ENCODE results near the gene ZMYND19. TPM values are rescaled to one million over a fixed set of nuclear protein-coding genes. Genes with fewer than 3 reads are reported as not detected.

The ZMYND19 gene
- total and polyA plus RNA-seq, 2 of the 4 experiments (the other 2 are of a cell fraction): 14.3 to 21.4 TPM

DNA sequence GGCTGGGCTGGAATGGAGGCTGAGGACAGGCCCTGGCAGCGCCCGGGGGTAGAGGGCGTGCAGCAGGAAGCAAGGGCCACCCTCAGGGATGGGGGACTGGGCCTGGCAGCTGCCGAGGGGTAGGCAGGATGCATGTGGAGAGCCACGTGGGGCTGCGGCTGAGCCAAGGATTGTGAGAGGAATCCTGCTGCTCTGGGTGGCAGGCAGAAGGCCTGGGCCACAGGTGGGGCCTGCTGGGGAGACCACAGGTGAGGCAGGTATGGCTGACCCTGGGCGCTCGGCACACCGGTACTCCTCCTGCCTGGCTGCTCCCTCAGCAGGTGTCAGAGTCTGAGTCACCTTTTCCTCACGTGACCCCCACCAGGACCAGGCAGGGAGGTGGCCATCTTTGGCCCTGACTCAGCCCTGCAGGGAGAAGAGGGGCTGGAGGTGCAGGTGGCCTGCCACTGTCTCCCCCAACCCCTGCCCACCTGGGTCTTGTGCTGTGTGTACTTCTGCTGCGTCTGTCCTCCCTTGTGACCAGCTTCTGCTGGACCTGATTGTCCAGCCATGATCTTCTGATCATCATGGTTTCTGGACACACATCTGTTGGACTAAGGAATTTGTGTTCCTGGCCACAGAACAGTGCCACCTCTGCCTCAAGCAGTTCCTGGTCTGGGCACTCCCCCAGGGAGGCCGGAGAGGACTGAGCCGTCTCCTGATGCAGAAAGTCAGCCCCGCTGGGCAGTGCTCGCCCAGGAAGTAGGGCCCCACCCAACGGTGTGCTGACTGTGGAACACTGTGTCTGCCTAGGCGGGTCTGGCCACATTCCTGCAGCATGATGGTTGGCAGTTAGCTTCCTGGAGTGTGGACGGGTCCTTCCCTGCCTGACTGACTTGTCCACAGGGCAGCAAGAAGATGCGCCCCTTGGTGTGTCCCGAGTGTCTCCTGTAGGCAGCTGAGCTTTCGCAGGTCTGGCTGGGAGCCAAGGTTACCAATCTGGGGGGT, 21.6 kb upstream of the ZMYND19 start:
- peaks cover 26% of the 10 kb centered on the region for H3K36me3 ChIP-seq (ENCODE audit: control insufficient read depth, insufficient read depth, low read length)
- H3K4me2 ChIP-seq (ENCODE audit: low read depth, low read length): peak overlapping the region; percentile 6; the same call in 1 of the 2 replicates
- H3K27ac ChIP-seq (ENCODE audit: insufficient read depth, low read length): peak overlapping the region; percentile 39; the same call in 1 of the 2 replicates
- WGBS, 2 experiments (ENCODE audit: extremely low coverage in 2 of 2, insufficient read length in 1 of 2): 24% methylated on average over 5 of the region's 21 CpGs; no CpG with 5 or more reads in 1 of the 2 experiments
- ChIA-PET CTCF (no interaction called here), POLR2A (ENCODE audit: unreplicated experiment) (no interaction called here)
- peak overlapping the region; percentile 80 for H2AFZ ChIP-seq (replicated peaks; ENCODE audit: low read length, poor library complexity)
- no peak overlapping the region for H3K56ac ChIP-seq (ENCODE audit: extremely low read depth, insufficient read depth, low read length)
- dilution Hi-C loops (cut with HindIII; ENCODE audit: low sequenced_read_pairs, unreplicated experiment): no loop called here
- H3K23ac ChIP-seq (ENCODE audit: low read depth, low read length): peak overlapping the region; percentile 40; the same call in 1 of the 2 replicates
- H3K9ac ChIP-seq (ENCODE audit: low read depth, low read length): peak overlapping the region; percentile 2; the same call in 1 of the 2 replicates
- peak overlapping the region; percentile 56 to 84 for H4K8ac ChIP-seq (ENCODE audit: low read depth in 2 of 2, low read length in 2 of 2)
- H4K20me1 ChIP-seq (ENCODE audit: insufficient read depth, low read length): peaks cover 18% of the 10 kb centered on the region; the same call in 1 of the 2 replicates
- H2BK20ac ChIP-seq (ENCODE audit: low read depth, low read length): no peak overlapping the region; the same call in 1 of the 2 replicates
- peaks cover 17 to 59% of the 10 kb centered on the region in 2 experiments for H3K79me1 ChIP-seq (ENCODE audit: low read depth in 1 of 2, low read length in 2 of 2)
- intact Hi-C loops (cut with micrococcal nuclease): no loop called here
- H3K9me1 ChIP-seq (ENCODE audit: insufficient read depth, low read length): peaks cover 24% of the 10 kb centered on the region
- H3K27me3 ChIP-seq (ENCODE audit: control insufficient read depth, insufficient read depth, low read length): no peaks in the 10 kb centered on the region
- no peaks in the 10 kb centered on the region for H3K9me3 ChIP-seq (ENCODE audit: control insufficient read depth, insufficient read depth, low read length)
- peak overlapping the region; percentile 49 for H3K14ac ChIP-seq (replicated peaks; ENCODE audit: low read depth, low read length)
- peak overlapping the region; percentile 97 for H2AK5ac ChIP-seq (ENCODE audit: low read depth, low read length)
- DNase-seq (peak; percentile 73), ATAC-seq (ENCODE audit: low read depth) (peak; percentile 73)
- TF ChIP-seq RFX5 (IDR thresholded peaks at IDR 0.05; ENCODE audit: low read depth, low read length) (no peak), BHLHE40 (IDR thresholded peaks at IDR 0.05; ENCODE audit: low read depth, low read length) (peak; percentile 69), USF2 (IDR thresholded peaks at IDR 0.05; ENCODE audit: low read depth, low read length) (peak; percentile 72)
- peak overlapping the region; percentile 77 for H4K91ac ChIP-seq (ENCODE audit: insufficient read depth, low read depth, low read length)
- H3K4me3 ChIP-seq (ENCODE audit: insufficient read depth, low read depth, low read length): no peak overlapping the region
- peak overlapping the region; percentile 77; the same call in 1 of the 2 replicates for H4K5ac ChIP-seq (ENCODE audit: low read depth, low read length)
- peak overlapping the region; percentile 25; the same call in 1 of the 3 replicates for H2BK15ac ChIP-seq (ENCODE audit: low read depth, low read length)
- H2BK5ac ChIP-seq (ENCODE audit: low read depth, low read length, poor library complexity, severe bottlenecking): peak overlapping the region; percentile 91
- H2AK9ac ChIP-seq (replicated peaks; ENCODE audit: low read depth, low read length, poor library complexity): peak overlapping the region; percentile 99
- H3K18ac ChIP-seq (ENCODE audit: low read depth, low read length): no peak overlapping the region; the same call in 1 of the 2 replicates
- peak overlapping the region; percentile 42 for H2BK120ac ChIP-seq (ENCODE audit: low read depth, low read length)
- peaks cover 19% of the 10 kb centered on the region for H3K4me1 ChIP-seq (ENCODE audit: control insufficient read depth, insufficient read depth, low read length)
- H3K4ac ChIP-seq (ENCODE audit: low read depth, low read length): peak overlapping the region; percentile 71
- BruUV-seq (replicated peaks): no TSS peak
- in situ Hi-C loops (cut with MboI; ENCODE audit: low sequenced_read_pairs): no loop called here
